ENCODE data around the gene PNLIPRP1.

PNLIPRP1 gene

DNA sequence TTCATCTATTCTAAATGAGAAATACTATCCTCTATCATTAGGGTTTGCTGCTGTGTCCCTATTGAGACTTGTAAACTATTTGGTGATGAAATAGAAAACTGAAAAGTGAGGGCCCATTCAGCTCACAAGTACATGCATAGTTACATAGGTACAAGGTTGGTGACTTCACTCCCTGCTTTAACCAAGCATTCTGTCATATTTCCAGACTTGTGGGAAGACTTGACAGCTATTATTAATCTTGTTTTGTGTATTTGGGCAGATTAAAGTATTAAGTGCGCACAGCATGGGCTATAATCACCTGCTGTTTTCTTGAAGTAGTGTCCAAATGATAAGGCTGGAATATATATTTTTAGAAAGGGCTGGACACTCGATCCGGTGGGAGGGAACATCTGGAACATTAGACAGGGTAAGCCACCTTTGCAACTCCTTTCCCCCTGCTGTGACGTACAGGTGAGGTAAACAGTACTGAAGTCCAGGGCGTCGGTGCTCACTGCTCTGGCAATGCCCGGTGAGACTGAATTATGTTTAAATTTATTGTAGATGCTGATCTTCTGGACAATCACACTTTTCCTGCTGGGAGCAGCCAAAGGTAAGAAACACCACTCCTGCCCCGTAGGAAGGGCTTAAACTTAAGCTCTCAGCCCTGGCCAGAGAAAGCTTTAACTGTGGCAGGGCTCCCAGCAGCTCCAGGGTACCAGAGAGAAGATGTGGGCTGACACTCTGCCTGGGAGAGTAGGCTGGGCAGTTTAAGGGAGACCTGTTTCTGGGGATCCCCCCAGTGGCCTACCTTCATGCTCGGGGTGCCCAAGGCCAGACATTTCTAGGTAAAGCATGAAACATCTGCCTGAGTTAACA lies at the start of gene PNLIPRP1:
TSS of gene PNLIPRP1 (plus strand) at position 370 of the 855 bp plus-strand sequence. CDS start at position 541, 171 bp downstream.
- H3K27ac ChIP-seq: no peak within 1 kb of the TSS
- POLR2A ChIA-PET (ENCODE audit: low non-redundant PET): no interaction called here
- no peak for DNase-seq (ENCODE audit: low spot score)
- CTCF ChIA-PET: interaction anchor here (0.5 to 0.7 kb wide), 2 partner anchors 19 to 63 kb away, joined by 3 read pairs; no protein-coding TSS in a partner anchor
- TF ChIP-seq, protein P1, sequence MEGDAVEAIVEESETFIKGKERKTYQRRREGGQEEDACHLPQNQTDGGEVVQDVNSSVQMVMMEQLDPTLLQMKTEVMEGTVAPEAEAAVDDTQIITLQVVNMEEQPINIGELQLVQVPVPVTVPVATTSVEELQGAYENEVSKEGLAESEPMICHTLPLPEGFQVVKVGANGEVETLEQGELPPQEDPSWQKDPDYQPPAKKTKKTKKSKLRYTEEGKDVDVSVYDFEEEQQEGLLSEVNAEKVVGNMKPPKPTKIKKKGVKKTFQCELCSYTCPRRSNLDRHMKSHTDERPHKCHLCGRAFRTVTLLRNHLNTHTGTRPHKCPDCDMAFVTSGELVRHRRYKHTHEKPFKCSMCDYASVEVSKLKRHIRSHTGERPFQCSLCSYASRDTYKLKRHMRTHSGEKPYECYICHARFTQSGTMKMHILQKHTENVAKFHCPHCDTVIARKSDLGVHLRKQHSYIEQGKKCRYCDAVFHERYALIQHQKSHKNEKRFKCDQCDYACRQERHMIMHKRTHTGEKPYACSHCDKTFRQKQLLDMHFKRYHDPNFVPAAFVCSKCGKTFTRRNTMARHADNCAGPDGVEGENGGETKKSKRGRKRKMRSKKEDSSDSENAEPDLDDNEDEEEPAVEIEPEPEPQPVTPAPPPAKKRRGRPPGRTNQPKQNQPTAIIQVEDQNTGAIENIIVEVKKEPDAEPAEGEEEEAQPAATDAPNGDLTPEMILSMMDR (conservative IDR thresholded peaks at IDR 0.05; ENCODE audit: low read depth): no peak

DNA sequence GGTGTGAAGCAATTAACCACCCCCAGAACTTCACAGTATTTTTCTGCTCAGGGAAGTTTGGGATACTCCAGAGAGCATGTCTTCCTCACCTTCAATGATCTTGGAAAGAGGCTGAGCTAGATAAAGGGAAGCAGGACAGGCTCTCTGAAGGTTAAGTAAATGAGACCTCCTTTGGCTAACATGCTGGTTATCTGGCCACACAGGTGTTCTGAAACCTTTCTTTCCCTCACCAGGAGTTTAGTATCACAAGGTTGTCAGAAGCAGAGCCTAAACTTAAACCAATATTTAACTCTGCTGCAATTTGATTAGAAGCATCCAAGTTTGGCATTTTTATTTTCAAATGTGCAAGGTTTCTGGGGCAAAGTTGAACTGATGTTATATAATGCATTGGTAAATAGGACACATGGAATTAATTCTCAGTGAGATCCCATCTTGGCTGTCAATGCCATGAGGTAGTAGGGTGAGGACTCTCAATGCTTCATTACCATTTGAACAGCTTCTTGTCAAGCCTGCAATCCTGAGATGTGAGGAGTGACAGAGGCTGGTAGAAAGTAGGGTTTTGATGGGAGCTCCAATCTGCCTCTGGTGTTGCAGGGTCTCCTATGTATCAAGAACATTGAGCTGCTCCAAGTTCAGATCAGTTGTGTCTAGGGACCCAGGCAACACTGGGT lies 48.6 kb upstream of the PNLIPRP1 start:
- DNase-seq (ENCODE audit: low spot score): no peak
- CTCF ChIA-PET: no interaction called here
- H3K27ac ChIP-seq: no peak overlapping the region
- POLR2A ChIA-PET (ENCODE audit: low non-redundant PET): no interaction called here
- TF ChIP-seq, protein P1 (conservative IDR thresholded peaks at IDR 0.05; ENCODE audit: low read depth): no peak

DNA sequence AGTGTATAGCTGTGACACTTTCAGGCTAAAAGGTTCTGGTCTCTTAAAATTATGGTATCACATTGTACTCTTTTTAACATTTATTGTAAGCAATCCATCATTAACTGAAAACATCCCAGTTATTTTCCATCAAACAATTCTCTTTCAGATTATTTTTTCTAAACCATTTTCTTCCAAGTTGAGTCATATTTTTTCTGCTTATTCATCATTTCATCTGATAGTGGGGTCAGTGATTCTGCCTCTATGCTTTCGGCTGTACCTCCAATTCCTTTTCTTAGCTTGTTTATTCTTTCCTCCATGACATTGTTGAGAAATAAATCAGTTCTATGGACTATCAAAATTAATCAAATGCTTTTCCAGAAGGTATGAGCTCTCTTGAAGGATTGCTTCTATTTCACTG lies 45.6 kb upstream of the PNLIPRP1 start:
- DNase-seq (ENCODE audit: low spot score): no peak
- ChIA-PET POLR2A (ENCODE audit: low non-redundant PET) (no interaction called here), CTCF (interaction anchor here (0.6 to 0.7 kb wide), 2 partner anchors 31 to 745 kb away, joined by 5 to 6 read pairs; no protein-coding TSS in a partner anchor)
- TF ChIP-seq, protein P1 (conservative IDR thresholded peaks at IDR 0.05; ENCODE audit: low read depth): no peak
- H3K27ac ChIP-seq: no peak overlapping the region

DNA sequence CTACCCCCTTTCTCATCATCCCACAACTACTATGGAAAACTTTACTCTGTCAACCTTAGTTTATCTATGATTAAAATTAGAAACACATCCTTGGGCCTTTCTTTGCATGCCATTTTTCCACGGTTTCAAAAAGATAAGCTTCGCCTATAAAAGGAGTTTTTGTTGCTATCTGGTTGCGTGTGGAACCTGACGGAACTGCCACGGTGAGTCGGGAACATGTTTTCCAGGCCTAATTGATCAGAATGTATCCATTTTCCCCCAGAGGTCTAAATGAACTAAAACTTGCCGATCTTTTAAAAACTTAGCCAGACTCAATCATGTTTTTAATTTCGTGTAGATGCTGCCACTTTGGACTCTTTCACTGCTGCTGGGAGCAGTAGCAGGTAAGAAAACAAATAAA lies 45.0 kb upstream of the PNLIPRP1 start, which contains the start of gene PNLIP:
TSS of gene PNLIP (plus strand) at position 176 of the 400 bp plus-strand sequence. CDS start at position 338, 162 bp downstream.
- DNase-seq (ENCODE audit: low spot score): no peak
- ChIA-PET CTCF (interaction anchor here (0.7 kb wide), 1 partner anchor 31 kb away, joined by 5 read pairs; no protein-coding TSS in a partner anchor), POLR2A (ENCODE audit: low non-redundant PET) (no interaction called here)
- TF ChIP-seq, protein P1 (conservative IDR thresholded peaks at IDR 0.05; ENCODE audit: low read depth): no peak
- no peak within 1 kb of the TSS for H3K27ac ChIP-seq

DNA sequence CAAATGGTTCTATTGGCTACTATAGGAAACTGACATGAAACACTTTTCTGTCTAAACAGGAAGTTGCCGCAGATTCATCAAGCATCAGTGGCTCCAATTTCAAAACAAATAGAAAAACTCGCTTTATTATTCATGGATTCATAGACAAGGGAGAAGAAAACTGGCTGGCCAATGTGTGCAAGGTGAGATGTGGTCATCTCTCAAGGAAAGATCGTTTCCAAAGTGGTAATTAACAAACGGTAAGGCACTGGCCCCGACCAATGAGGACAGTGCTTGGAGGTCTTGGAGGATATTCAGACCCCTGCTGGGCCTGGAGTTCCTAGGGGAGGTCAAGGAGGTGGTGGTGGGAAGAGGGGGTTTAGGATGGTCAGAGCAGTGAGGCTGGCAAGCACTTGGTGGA lies 42.5 kb upstream of the PNLIPRP1 start:
- POLR2A ChIA-PET (ENCODE audit: low non-redundant PET): no interaction called here
- CTCF ChIA-PET: no interaction called here
- DNase-seq (ENCODE audit: low spot score): no peak
- no peak overlapping the region for H3K27ac ChIP-seq
- TF ChIP-seq, protein P1 (conservative IDR thresholded peaks at IDR 0.05; ENCODE audit: low read depth): no peak

DNA sequence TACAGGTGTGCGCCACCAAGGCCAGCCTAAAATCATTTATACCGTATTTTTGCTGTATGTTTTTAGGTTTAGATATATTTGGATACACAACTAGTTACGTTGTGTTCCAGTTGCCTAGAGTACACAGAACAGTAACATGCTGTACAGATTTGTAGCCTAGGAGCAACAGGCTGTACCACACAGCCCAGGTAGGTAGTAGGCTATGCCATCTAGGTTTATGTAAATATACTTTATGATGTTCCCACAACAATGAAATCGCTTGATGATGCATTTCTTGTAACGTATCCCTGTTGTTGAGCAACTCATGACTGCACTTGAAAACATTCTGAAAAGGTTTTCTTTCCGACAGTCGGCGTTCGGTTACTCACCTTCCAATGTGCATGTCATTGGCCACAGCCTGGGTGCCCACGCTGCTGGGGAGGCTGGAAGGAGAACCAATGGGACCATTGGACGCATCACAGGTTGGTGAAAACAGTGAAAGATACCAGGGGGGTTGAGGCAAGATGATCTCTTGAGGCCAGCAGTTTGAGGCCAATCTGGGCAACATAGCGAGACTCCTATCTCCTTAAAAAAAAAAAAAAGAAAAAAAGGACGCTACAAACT lies 37.3 kb upstream of the PNLIPRP1 start:
- TF ChIP-seq, protein P1 (conservative IDR thresholded peaks at IDR 0.05; ENCODE audit: low read depth): no peak
- POLR2A ChIA-PET (ENCODE audit: low non-redundant PET): no interaction called here
- DNase-seq (ENCODE audit: low spot score): peak; percentile 12
- CTCF ChIA-PET: no interaction called here
- H3K27ac ChIP-seq: no peak overlapping the region
